GM12865 (cell line): ENCODE results near the gene LAMP1.

ENCODE experiments used
- DNase-seq: peaks from one replicate; pipeline ENCODE4 v3.0.0; 2010; ENCODE audit warnings: low read depth
- H3K4me3 ChIP-seq: 2 replicates; pipeline ENCODE4 v1.5.1; 2011; ENCODE audit warnings: mild to moderate bottlenecking, low read depth, low read length, control low read depth
- TF ChIP-seq, protein P1 (sequence below): IDR thresholded peaks from 2 replicates; pipeline ENCODE4 v1.5.1; 2011; ENCODE audit warnings: low read length, control low read depth, low read depth, inconsistent platforms; ENCODE audit not compliant: insufficient read depth; ENCODE audit errors: missing control alignments

LAMP1 gene

GRCh38 chr13:113320226-113320875, 23.3 kb downstream of the LAMP1 start:
- TF ChIP-seq, protein P1, sequence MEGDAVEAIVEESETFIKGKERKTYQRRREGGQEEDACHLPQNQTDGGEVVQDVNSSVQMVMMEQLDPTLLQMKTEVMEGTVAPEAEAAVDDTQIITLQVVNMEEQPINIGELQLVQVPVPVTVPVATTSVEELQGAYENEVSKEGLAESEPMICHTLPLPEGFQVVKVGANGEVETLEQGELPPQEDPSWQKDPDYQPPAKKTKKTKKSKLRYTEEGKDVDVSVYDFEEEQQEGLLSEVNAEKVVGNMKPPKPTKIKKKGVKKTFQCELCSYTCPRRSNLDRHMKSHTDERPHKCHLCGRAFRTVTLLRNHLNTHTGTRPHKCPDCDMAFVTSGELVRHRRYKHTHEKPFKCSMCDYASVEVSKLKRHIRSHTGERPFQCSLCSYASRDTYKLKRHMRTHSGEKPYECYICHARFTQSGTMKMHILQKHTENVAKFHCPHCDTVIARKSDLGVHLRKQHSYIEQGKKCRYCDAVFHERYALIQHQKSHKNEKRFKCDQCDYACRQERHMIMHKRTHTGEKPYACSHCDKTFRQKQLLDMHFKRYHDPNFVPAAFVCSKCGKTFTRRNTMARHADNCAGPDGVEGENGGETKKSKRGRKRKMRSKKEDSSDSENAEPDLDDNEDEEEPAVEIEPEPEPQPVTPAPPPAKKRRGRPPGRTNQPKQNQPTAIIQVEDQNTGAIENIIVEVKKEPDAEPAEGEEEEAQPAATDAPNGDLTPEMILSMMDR: no peak
- no peak overlapping the region for H3K4me3 ChIP-seq
- DNase-seq: no peak

DNA sequence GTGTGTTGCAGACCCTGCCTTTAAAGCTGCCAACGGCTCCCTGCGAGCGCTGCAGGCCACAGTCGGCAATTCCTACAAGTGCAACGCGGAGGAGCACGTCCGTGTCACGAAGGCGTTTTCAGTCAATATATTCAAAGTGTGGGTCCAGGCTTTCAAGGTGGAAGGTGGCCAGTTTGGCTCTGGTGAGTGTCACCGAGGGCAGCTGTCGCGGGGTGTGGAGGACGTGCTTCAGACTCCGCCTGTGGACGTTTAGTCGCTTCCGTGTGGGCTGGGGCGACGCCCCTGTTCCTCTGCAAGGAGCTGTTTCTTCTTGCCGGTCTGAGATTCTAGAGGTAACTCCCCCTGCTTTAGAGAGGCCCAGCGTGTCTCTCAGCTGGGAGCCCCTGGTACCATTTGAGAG, 24.5 kb downstream of the LAMP1 start:
- no peak for DNase-seq
- TF ChIP-seq, protein P1: no peak
- no peak overlapping the region for H3K4me3 ChIP-seq

DNA sequence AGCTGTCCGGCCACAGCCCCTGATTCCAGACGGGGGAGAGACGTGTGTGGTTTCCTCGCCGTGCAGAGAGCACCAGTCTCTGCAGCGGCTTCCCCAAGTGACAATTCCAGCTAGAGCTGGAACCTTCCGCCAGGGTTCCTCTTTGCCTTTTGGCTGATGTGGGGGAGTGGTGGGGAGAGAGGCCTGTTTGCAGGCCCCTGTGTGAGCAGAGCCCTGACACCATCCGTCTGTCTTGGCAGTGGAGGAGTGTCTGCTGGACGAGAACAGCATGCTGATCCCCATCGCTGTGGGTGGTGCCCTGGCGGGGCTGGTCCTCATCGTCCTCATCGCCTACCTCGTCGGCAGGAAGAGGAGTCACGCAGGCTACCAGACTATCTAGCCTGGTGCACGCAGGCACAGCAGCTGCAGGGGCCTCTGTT, 25.0 kb downstream of the LAMP1 start:
- TF ChIP-seq, protein P1: no peak
- DNase-seq: no peak
- no peak overlapping the region for H3K4me3 ChIP-seq

DNA sequence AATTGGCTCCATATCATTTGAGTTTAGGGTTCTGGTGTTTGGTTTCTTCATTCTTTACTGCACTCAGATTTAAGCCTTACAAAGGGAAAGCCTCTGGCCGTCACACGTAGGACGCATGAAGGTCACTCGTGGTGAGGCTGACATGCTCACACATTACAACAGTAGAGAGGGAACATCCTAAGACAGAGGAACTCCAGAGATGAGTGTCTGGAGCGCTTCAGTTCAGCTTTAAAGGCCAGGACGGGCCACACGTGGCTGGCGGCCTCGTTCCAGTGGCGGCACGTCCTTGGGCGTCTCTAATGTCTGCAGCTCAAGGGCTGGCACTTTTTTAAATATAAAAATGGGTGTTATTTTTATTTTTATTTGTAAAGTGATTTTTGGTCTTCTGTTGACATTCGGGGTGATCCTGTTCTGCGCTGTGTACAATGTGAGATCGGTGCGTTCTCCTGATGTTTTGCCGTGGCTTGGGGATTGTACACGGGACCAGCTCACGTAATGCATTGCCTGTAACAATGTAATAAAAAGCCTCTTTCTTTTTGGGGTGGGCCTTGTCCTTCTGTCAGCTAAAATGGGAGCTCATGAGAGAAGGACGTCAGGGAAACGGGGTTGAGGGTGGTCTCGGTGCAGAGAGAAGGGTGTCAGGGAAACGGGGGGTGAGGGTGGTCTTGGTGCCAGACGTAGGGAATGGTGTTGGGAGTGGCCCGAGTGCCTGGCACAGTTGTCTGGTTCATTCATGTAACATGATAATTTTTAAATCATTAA, 26.0 kb downstream of the LAMP1 start:
- DNase-seq: no peak
- TF ChIP-seq, protein P1: no peak
- H3K4me3 ChIP-seq: no peak overlapping the region

DNA sequence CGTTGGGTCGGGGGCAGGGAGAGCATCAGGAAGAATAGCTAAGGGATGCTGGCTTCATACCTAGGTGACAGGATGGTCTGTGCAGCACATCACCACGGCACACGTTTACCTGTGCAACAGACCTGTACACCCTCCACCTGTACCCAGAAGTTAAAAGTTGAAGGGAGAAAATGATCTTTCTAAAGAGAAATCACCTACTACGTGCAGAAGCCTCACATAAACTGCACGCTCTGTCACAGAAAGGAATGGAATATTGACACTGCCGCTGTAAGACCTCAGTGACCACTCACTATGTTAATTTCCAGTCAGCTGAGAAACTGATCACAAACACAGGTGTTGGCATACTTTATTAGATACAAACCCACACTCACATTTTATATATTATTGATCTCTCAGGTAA, 26.8 kb downstream of the LAMP1 start:
- no peak overlapping the region for H3K4me3 ChIP-seq
- DNase-seq: no peak
- TF ChIP-seq, protein P1: no peak

GRCh38 chr13:113324398-113324797, 27.4 kb downstream of the LAMP1 start:
- no peak overlapping the region for H3K4me3 ChIP-seq
- TF ChIP-seq, protein P1: no peak

GRCh38 chr13:113325779-113326178, 28.7 kb downstream of the LAMP1 start:
- TF ChIP-seq, protein P1: no peak
- no peak for DNase-seq
- no peak overlapping the region for H3K4me3 ChIP-seq

More at GRCh38 chr13:113324398-113324797, 27.4 kb downstream of the LAMP1 start:
- no peak for DNase-seq
